ENCODE measurements around the gene KDM4F. TPM values are rescaled to one million over a fixed set of nuclear protein-coding genes. Genes with fewer than 3 reads are reported as not detected.

KDM4F gene
- total RNA-seq, 2 donors from 2014 or later: not detected

DNA sequence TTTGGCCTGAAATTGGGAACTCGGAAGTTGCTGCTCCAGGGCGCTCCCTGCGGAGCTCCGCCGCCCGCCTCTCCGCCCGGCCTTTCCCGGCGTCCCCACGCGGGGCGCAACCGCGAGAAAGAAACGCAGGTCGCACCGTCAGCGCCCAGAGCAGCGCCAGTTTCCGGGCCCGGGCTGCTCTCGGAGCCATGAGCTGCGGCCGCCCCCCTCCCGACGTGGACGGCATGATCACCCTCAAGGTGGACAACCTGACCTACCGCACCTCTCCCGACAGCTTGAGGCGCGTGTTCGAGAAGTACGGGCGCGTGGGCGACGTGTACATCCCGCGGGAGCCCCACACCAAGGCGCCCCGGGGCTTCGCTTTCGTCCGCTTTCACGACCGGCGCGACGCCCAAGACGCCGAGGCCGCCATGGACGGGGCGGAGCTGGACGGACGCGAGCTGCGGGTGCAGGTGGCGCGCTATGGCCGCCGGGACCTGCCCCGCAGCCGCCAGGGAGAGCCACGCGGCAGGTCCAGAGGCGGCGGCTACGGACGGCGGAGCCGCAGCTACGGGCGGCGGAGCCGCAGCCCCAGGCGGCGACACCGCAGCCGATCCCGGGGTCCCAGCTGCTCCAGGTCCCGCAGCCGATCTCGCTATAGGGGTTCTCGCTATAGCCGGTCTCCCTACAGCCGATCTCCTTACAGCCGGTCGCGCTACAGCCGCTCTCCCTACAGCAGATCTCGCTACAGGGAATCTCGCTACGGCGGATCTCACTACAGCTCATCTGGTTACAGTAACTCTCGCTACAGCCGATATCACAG is 18.0 kb downstream of the KDM4F start:
- no peaks in the 10 kb centered on the region for H3K36me3 ChIP-seq
- peak overlapping the region; percentile 87 to 90 for H3K4me3 ChIP-seq
- peak; percentile 84 for DNase-seq (ENCODE audit: low spot score)
- no peaks in the 10 kb centered on the region for H3K27me3 ChIP-seq
- peak overlapping the region; percentile 97 to 99 for H3K27ac ChIP-seq
- no peaks in the 10 kb centered on the region for H3K9me3 ChIP-seq
- TF ChIP-seq, protein P1, sequence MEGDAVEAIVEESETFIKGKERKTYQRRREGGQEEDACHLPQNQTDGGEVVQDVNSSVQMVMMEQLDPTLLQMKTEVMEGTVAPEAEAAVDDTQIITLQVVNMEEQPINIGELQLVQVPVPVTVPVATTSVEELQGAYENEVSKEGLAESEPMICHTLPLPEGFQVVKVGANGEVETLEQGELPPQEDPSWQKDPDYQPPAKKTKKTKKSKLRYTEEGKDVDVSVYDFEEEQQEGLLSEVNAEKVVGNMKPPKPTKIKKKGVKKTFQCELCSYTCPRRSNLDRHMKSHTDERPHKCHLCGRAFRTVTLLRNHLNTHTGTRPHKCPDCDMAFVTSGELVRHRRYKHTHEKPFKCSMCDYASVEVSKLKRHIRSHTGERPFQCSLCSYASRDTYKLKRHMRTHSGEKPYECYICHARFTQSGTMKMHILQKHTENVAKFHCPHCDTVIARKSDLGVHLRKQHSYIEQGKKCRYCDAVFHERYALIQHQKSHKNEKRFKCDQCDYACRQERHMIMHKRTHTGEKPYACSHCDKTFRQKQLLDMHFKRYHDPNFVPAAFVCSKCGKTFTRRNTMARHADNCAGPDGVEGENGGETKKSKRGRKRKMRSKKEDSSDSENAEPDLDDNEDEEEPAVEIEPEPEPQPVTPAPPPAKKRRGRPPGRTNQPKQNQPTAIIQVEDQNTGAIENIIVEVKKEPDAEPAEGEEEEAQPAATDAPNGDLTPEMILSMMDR (IDR thresholded peaks at IDR 0.05): peak; percentile 45 to 65
- H3K4me1 ChIP-seq: peaks cover 0 to 18% of the 10 kb centered on the region in 2 donors

DNA sequence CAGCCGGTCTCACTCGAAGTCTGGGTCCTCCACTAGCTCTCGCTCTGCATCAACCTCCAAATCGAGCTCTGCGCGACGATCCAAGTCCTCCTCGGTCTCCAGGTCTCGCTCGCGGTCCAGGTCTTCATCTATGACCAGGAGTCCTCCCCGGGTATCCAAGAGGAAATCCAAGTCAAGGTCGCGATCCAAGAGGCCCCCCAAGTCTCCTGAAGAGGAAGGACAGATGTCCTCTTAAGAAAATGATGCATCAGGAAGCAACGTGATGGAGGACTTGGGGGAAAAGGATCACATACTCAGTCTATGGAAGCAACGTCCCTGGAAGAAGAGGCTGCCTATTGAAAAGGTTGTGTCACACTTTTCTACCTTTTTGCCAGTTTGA is 18.6 kb downstream of the KDM4F start:
- peak overlapping the region; percentile 87 to 90 for H3K4me3 ChIP-seq
- H3K4me1 ChIP-seq: peaks cover 0 to 18% of the 10 kb centered on the region in 2 donors
- H3K9me3 ChIP-seq: no peaks in the 10 kb centered on the region
- peak overlapping the region; percentile 97 to 99 for H3K27ac ChIP-seq
- DNase-seq (ENCODE audit: low spot score): peak; percentile 74
- H3K27me3 ChIP-seq: no peaks in the 10 kb centered on the region
- TF ChIP-seq, protein P1 (IDR thresholded peaks at IDR 0.05): no peak
- H3K36me3 ChIP-seq: no peaks in the 10 kb centered on the region

DNA sequence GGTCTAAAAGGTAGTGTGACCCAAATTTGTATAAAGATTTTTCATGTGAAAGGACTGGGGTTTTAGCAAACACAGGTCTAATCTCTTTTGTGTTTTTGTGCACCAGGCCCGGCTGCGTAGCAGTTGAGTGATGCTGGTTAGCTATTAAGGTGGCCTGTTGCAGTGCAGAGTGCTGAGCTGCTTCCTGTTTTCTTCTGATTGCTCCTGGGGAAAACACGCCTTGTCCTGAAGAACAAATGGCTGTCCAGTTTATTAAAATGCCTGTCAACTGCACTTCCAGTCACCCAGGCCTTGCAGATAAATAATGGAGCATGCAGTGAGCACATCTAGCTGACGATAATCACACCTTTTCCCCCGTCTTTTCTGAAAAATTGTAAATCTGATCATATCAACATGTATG is 19.3 kb downstream of the KDM4F start:
- DNase-seq (ENCODE audit: low spot score): peak; percentile 92
- Histone ChIP-seq H3K9me3 (no peaks in the 10 kb centered on the region), H3K4me3 (peak overlapping the region; percentile 87 to 90), H3K27ac (peak overlapping the region; percentile 97 to 99), H3K27me3 (no peaks in the 10 kb centered on the region), H3K36me3 (no peaks in the 10 kb centered on the region), H3K4me1 (peaks cover 0 to 18% of the 10 kb centered on the region in 2 donors)
- TF ChIP-seq, protein P1 (IDR thresholded peaks at IDR 0.05): no peak

DNA sequence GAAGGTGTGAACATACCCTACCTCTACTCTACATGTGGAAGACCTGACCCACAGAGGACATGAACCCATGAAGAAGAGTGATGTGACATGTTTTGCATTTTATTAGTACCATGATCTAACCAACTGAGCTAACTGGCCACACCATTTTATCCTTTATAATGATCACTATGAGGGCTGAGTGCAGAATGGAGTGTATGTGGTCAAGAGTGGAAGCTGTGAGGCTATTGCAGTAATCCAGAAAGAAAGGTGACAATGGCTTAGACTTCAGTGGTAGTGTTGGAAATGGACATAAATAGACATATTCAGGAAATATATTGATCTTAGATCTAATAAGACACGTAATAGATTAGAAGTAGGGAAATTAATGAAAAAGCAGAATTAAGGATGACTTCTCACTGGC is 21.2 kb downstream of the KDM4F start:
- TF ChIP-seq, protein P1 (IDR thresholded peaks at IDR 0.05): no peak
- no peaks in the 10 kb centered on the region for H3K9me3 ChIP-seq
- H3K27ac ChIP-seq: no peak overlapping the region
- H3K4me3 ChIP-seq: no peak overlapping the region
- peaks cover 0 to 32% of the 10 kb centered on the region in 2 donors for H3K4me1 ChIP-seq
- no peak for DNase-seq (ENCODE audit: low spot score)
- H3K36me3 ChIP-seq: no peaks in the 10 kb centered on the region
- no peaks in the 10 kb centered on the region for H3K27me3 ChIP-seq

DNA sequence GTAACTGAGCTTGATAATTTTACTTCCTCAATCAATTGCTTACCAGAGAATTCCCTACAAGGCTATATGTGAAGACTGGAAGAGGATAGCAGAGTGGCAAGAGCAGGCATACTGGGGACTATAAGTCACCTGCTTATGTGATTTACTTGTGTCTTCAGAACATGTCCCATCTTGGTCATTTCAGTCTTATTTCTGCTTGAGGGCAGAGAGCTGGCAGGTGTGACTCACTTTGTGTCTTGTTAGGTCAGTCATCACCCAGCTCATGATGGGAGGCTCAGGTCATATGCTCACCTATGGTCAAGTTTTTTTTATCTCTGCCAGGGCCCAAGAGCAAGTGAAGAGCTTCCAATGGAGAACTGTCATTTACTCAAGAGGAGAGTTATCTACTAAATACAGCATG is 23.7 kb downstream of the KDM4F start:
- Histone ChIP-seq H3K4me1 (peaks cover 0 to 32% of the 10 kb centered on the region in 2 donors), H3K27me3 (no peaks in the 10 kb centered on the region), H3K4me3 (no peak overlapping the region), H3K27ac (no peak overlapping the region), H3K9me3 (no peaks in the 10 kb centered on the region), H3K36me3 (no peaks in the 10 kb centered on the region)
- TF ChIP-seq, protein P1 (IDR thresholded peaks at IDR 0.05): no peak
- no peak for DNase-seq (ENCODE audit: low spot score)

Data from right atrium auricular region (tissue), 2 donors.